GM19025 (cell line): ENCODE data around the gene RPP30.
"Not testable (repeated sequence)": the region's sequence is repeated elsewhere in the genome, so short reads cannot be mapped to it uniquely, and the experiment has no call there.

Experiments
- ATAC-seq: cut with Tn5 transposase; IDR thresholded peaks from one replicate; pipeline ENCODE4 v1.9.1; 2021; ENCODE audit warnings: mild to moderate bottlenecking, low read depth, moderate library complexity; ENCODE audit not compliant: unreplicated experiment

RPP30 gene

GRCh38 chr10:90937645-90938258, 66.0 kb downstream of the RPP30 start:
- ATAC-seq, result no peak

- ATAC-seq, result no peak
Measured at GRCh38 chr10:90939116-90939515, 67.3 kb downstream of the RPP30 start.

GRCh38 chr10:90939648-90940047, 67.9 kb downstream of the RPP30 start:
- ATAC-seq, result no peak

- not testable (repeated sequence) for ATAC-seq
Measured at GRCh38 chr10:90942980-90943379, 71.2 kb downstream of the RPP30 start.

GRCh38 chr10:90944749-90945148, 73.0 kb downstream of the RPP30 start:
- no peak for ATAC-seq

- no peak for ATAC-seq
Measured at GRCh38 chr10:90945491-90946070, 73.8 kb downstream of the RPP30 start.

GRCh38 chr10:90947030-90947960, 75.5 kb downstream of the RPP30 start:
- no peak for ATAC-seq
